Lower lobe of right lung (tissue), 2 donors: ENCODE data around the gene ARHGEF11. TPM values are rescaled to one million over a fixed set of nuclear protein-coding genes. Genes with fewer than 3 reads are reported as not detected.

ENCODE experiments used
- ATAC-seq, 2 donors: fragments of 200-7000 bp; cut with Tn5 transposase; one replicate each; pipeline ENCODE4 v1.9.1; 2020 to 2022; ENCODE audit warnings: mild to moderate bottlenecking in 2 of 2, moderate library complexity in 2 of 2
- DNase-seq: peaks from one replicate; pipeline ENCODE4 v3.0.0-alpha.2; 2020
- H3K27ac ChIP-seq: fragments of 200-600 bp; one replicate; pipeline ENCODE4 v1.8.0; 2022
- H3K27me3 ChIP-seq: fragments of 200-600 bp; one replicate; pipeline ENCODE4 v1.8.0; 2022; ENCODE audit warnings: low read depth
- H3K36me3 ChIP-seq: fragments of 200-600 bp; one replicate; pipeline ENCODE4 v1.8.0; 2022; ENCODE audit warnings: mild to moderate bottlenecking
- H3K4me1 ChIP-seq: fragments of 200-600 bp; one replicate; pipeline ENCODE4 v1.8.0; 2022
- H3K4me3 ChIP-seq: fragments of 200-600 bp; one replicate; pipeline ENCODE4 v1.8.0; 2022; ENCODE audit warnings: mild to moderate bottlenecking
- H3K9me3 ChIP-seq: fragments of 200-600 bp; one replicate; pipeline ENCODE4 v1.8.0; 2022
- intact Hi-C: fragments of 100-400 bp; cut with DNase I; formaldehyde crosslinking; loops from one replicate; pipeline ENCODE4 v1.11.0; 2022
- total RNA-seq: library from RNA; stranded (reverse); fragmentation: NEBNext Ultra II Directional; extraction: Animal tissue kit (Norgen Biotek cat#: 25700); gene quantifications from one replicate; pipeline ENCODE4 v1.2.1, GENCODE V29; 2021
- TF ChIP-seq, protein P1 (sequence below): fragments of 200-600 bp; IDR thresholded peaks from one replicate; pipeline ENCODE4 v1.8.0; 2022; ENCODE audit warnings: antibody characterized with exemption, mild to moderate bottlenecking
- donor health status: DM: no; HTN: yes; CAD: no; lungs with severe emphysema.

Gene ARHGEF11
- total RNA-seq, 1 donor from 2014 or later: 54.5 TPM

DNA sequence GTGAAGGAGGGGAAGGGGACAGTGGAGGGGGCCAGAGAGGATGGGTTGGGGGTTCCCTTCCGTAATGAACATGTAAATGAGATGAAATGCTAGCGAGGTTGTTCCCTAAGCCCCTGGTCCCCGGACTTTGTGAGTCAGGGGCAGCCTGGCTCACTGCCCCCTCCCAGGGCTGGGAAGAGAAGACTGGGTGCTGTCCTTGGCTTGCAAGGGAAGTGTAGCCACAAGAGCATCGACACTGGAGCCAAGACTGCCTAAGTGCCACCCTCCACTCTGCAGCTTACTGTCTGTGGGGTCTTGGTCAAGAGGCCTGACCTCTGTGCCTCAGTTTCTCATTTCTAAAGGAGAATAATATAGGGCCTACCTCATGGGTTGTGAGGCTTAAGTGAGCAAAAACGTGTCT is 151.5 kb downstream of the ARHGEF11 start:
- no peak for ATAC-seq
- peaks cover 55% of the 10 kb centered on the region for H3K4me1 ChIP-seq

GRCh38 chr1:156893048-156893953 is 152.2 kb downstream of the ARHGEF11 start, which contains the start of gene PEAR1:
Gene PEAR1, plus strand, starts transcription at chr1:156893718. Its CDS starts 10,209 bp downstream, at chr1:156903927.
- ATAC-seq: peak; percentile 1 to 28
- Histone ChIP-seq H3K27me3 (peaks cover 17% of the 10 kb centered on the region), H3K4me1 (peaks cover 48% of the 10 kb centered on the region), H3K36me3 (no peaks in the 10 kb centered on the region), H3K4me3 (peak within 1 kb of the TSS; percentile 63), H3K9me3 (no peaks in the 10 kb centered on the region), H3K27ac (peak within 1 kb of the TSS; percentile 86)
- TF ChIP-seq, protein P1, sequence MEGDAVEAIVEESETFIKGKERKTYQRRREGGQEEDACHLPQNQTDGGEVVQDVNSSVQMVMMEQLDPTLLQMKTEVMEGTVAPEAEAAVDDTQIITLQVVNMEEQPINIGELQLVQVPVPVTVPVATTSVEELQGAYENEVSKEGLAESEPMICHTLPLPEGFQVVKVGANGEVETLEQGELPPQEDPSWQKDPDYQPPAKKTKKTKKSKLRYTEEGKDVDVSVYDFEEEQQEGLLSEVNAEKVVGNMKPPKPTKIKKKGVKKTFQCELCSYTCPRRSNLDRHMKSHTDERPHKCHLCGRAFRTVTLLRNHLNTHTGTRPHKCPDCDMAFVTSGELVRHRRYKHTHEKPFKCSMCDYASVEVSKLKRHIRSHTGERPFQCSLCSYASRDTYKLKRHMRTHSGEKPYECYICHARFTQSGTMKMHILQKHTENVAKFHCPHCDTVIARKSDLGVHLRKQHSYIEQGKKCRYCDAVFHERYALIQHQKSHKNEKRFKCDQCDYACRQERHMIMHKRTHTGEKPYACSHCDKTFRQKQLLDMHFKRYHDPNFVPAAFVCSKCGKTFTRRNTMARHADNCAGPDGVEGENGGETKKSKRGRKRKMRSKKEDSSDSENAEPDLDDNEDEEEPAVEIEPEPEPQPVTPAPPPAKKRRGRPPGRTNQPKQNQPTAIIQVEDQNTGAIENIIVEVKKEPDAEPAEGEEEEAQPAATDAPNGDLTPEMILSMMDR: no peak
- DNase-seq: no peak
- intact Hi-C loops: no loop called here

More for the DNA sequence above, 151.5 kb downstream of the ARHGEF11 start:
- Histone ChIP-seq H3K9me3 (no peaks in the 10 kb centered on the region), H3K27me3 (peaks cover 17% of the 10 kb centered on the region), H3K4me3 (peak overlapping the region; percentile 63), H3K36me3 (no peaks in the 10 kb centered on the region), H3K27ac (peak overlapping the region; percentile 86)
- TF ChIP-seq, protein P1: no peak
- peak; percentile 15 for DNase-seq
- intact Hi-C loops: no loop called here

- peaks cover 39% of the 10 kb centered on the region for H3K4me1 ChIP-seq
- peak overlapping the region; percentile 63 for H3K4me3 ChIP-seq
- H3K9me3 ChIP-seq: no peaks in the 10 kb centered on the region
- no peaks in the 10 kb centered on the region for H3K36me3 ChIP-seq
- TF ChIP-seq, protein P1: peak; percentile 93
- peak overlapping the region; percentile 86 for H3K27ac ChIP-seq
- peaks cover 22% of the 10 kb centered on the region for H3K27me3 ChIP-seq
- ATAC-seq (peak; percentile 92 to 93), DNase-seq (peak; percentile 94)
- intact Hi-C loops: no loop called here
These were observed 153.1 kb downstream of the ARHGEF11 start for GRCh38 chr1:156892190-156893047.

GRCh38 chr1:156889802-156890580 is 155.6 kb downstream of the ARHGEF11 start:
- H3K4me3 ChIP-seq: no peak overlapping the region
- H3K9me3 ChIP-seq: no peaks in the 10 kb centered on the region
- ATAC-seq: peak; percentile 57
- TF ChIP-seq, protein P1: peak; percentile 77
- DNase-seq: peak; percentile 84
- peaks cover 23% of the 10 kb centered on the region for H3K27me3 ChIP-seq
- no peaks in the 10 kb centered on the region for H3K36me3 ChIP-seq
- no peak overlapping the region for H3K27ac ChIP-seq
- intact Hi-C loops: no loop called here
- peaks cover 16% of the 10 kb centered on the region for H3K4me1 ChIP-seq

DNA sequence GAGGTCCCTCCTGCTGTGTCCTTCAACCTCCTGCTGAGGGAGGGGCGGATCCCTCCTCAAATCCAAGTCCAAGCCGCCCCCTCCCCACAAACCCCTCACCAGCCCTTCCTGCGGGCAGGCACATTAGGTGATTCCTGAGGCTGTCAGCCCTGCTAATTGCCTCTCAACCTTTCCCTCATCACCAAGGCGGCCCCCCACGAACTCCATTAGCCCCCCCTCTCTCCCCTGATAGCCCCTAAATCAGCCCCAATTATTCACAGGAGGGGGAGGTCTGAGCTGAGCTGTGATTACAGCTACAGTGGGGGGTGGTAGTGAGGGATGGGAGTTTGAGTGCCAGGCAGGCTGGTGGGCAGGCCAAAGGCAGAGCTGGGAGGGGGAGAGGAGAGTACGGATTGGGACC is 157.8 kb downstream of the ARHGEF11 start:
- ATAC-seq (no peak), DNase-seq (no peak)
- TF ChIP-seq, protein P1: no peak
- Histone ChIP-seq H3K4me1 (peaks cover 4% of the 10 kb centered on the region), H3K4me3 (no peak overlapping the region), H3K27ac (no peak overlapping the region), H3K27me3 (peaks cover 16% of the 10 kb centered on the region), H3K9me3 (no peaks in the 10 kb centered on the region), H3K36me3 (no peaks in the 10 kb centered on the region)
- intact Hi-C loops: no loop called here
